Lower leg skin (tissue), 3 donors: ENCODE measurements around the gene NR3C2.

Experiments used
- CTCF ChIP-seq, 3 donors: fragments of 450-650 bp; IDR thresholded peaks; one replicate each; pipeline ENCODE4 v1.5.1; 2016; ENCODE audit warnings: antibody characterized with exemption in 3 of 3, mild to moderate bottlenecking in 3 of 3, moderate library complexity in 2 of 3
- POLR2A ChIP-seq, 2 donors: fragments of 450-650 bp; IDR thresholded peaks; one replicate each; pipeline ENCODE4 v1.6.1; 2016 to 2017; ENCODE audit warnings: antibody characterized with exemption in 2 of 2, mild to moderate bottlenecking in 1 of 2, moderate library complexity in 1 of 2

GRCh38 chr4:148116264-148116663 lies 325.9 kb downstream of the NR3C2 start:
- TF ChIP-seq CTCF (IDR thresholded peaks at IDR 0.05) = no peak
- no peak for TF ChIP-seq POLR2A (IDR thresholded peaks at IDR 0.05)
